SU-DHL-6 (cell line): ENCODE results near the gene PASK.

ENCODE experiments used
- H2AFZ ChIP-seq: fragments of 200-600 bp; sonication (generic); 2 replicates; pipeline ENCODE4 v1.6.1; 2014; ENCODE audit warnings: low read depth, mild to moderate bottlenecking, moderate library complexity, mixed read lengths, antibody characterized with exemption, low read length; ENCODE audit not compliant: severe bottlenecking
- H3F3A ChIP-seq: fragments of 200-600 bp; shearing (Covaris generic); 2 replicates; pipeline ENCODE4 v1.6.0; 2016; ENCODE audit warnings: antibody characterized with exemption, mild to moderate bottlenecking; ENCODE audit not compliant: insufficient read depth
- H3K27ac ChIP-seq: fragments of 200-600 bp; sonication (generic); 2 replicates; pipeline ENCODE4 v1.5.1; 2016; ENCODE audit warnings: low read depth, mild to moderate bottlenecking, low read length, moderate library complexity, mixed read lengths
- H3K27me3 ChIP-seq: fragments of 200-600 bp; sonication (generic), shearing (Covaris generic); 2 replicates; pipeline ENCODE4 v1.6.0; 2014; ENCODE audit warnings: mild to moderate bottlenecking, low read length
- H3K36me3 ChIP-seq: fragments of 200-600 bp; sonication (generic); 2 replicates; pipeline ENCODE4 v1.6.1; 2014; ENCODE audit warnings: mild to moderate bottlenecking, low read length, mixed read lengths
- H3K4me2 ChIP-seq: fragments of 300-600, 200-600 bp; shearing (Covaris generic), sonication (generic); 2 replicates; pipeline ENCODE4 v1.6.0; 2014; ENCODE audit warnings: low read length, low read depth, mild to moderate bottlenecking; ENCODE audit not compliant: poor library complexity, severe bottlenecking
- H3K4me3 ChIP-seq: fragments of 200-600 bp; sonication (generic); 2 replicates; pipeline ENCODE4 v1.5.1; 2014; ENCODE audit warnings: antibody characterized with exemption, low read length, mild to moderate bottlenecking, mixed read lengths; ENCODE audit not compliant: insufficient read depth, poor library complexity, severe bottlenecking
- H3K79me2 ChIP-seq: fragments of 200-600 bp; sonication (generic); 2 replicates; pipeline ENCODE4 v1.6.1; 2014; ENCODE audit warnings: mild to moderate bottlenecking, low read length, moderate library complexity; ENCODE audit not compliant: insufficient read depth
- H3K9ac ChIP-seq: fragments of 200-600 bp; sonication (generic); 2 replicates; pipeline ENCODE4 v1.7.0; 2014; ENCODE audit warnings: mild to moderate bottlenecking, low read length
- H3K9me2 ChIP-seq: fragments of 200-600 bp; sonication (generic); replicated peaks from 2 replicates; pipeline ENCODE4 v1.6.1; 2014; ENCODE audit warnings: low read length; ENCODE audit not compliant: insufficient read depth
- H3K9me3 ChIP-seq: fragments of 200-600 bp; sonication (generic); 2 replicates; pipeline ENCODE4 v1.6.1; 2014; ENCODE audit warnings: low read length, mixed read lengths; ENCODE audit not compliant: insufficient read depth
- H4K20me1 ChIP-seq: fragments of 200-600 bp; sonication (generic); 2 replicates; pipeline ENCODE4 v1.6.1; 2014; ENCODE audit warnings: low read depth, mild to moderate bottlenecking, antibody characterized with exemption, low read length, moderate library complexity, mixed read lengths
- EZH2phosphoT487 ChIP-seq: fragments of 200-600 bp; sonication (generic), shearing (Covaris generic); conservative IDR thresholded peaks from 2 replicates; pipeline ENCODE4 v1.6.1; 2018; ENCODE audit warnings: mild to moderate bottlenecking, antibody characterized with exemption, low read length, moderate library complexity, mixed read lengths
- TF ChIP-seq, protein P1 (sequence below): fragments of 200-600 bp; sonication (generic); IDR thresholded peaks from one replicate; pipeline ENCODE4 v1.5.1; 2017; ENCODE audit warnings: antibody characterized with exemption, mild to moderate bottlenecking, low read length, moderate library complexity; ENCODE audit not compliant: insufficient read depth, poor library complexity, severe bottlenecking

PASK gene

GRCh38 chr2:241061275-241061674, 88.0 kb downstream of the PASK start:
- H3K9ac ChIP-seq = no peak overlapping the region
- H3K4me2 ChIP-seq = no peak overlapping the region
- H3K27ac ChIP-seq = no peak overlapping the region

More at GRCh38 chr2:241061275-241061674, 88.0 kb downstream of the PASK start:
- Histone ChIP-seq H3K79me2 (no peaks in the 10 kb centered on the region), H3K36me3 (no peaks in the 10 kb centered on the region), H3K9me2 (no peaks in the 10 kb centered on the region), H4K20me1 (no peaks in the 10 kb centered on the region), H3K4me3 (no peak overlapping the region), H2AFZ (no peak overlapping the region), H3F3A (no peaks in the 10 kb centered on the region), H3K27me3 (no peaks in the 10 kb centered on the region), H3K9me3 (no peaks in the 10 kb centered on the region)
- TF ChIP-seq, protein P1, sequence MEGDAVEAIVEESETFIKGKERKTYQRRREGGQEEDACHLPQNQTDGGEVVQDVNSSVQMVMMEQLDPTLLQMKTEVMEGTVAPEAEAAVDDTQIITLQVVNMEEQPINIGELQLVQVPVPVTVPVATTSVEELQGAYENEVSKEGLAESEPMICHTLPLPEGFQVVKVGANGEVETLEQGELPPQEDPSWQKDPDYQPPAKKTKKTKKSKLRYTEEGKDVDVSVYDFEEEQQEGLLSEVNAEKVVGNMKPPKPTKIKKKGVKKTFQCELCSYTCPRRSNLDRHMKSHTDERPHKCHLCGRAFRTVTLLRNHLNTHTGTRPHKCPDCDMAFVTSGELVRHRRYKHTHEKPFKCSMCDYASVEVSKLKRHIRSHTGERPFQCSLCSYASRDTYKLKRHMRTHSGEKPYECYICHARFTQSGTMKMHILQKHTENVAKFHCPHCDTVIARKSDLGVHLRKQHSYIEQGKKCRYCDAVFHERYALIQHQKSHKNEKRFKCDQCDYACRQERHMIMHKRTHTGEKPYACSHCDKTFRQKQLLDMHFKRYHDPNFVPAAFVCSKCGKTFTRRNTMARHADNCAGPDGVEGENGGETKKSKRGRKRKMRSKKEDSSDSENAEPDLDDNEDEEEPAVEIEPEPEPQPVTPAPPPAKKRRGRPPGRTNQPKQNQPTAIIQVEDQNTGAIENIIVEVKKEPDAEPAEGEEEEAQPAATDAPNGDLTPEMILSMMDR = no peak
- TF ChIP-seq EZH2phosphoT487 = no peak
